Smooth muscle cell (in vitro differentiated cells): ENCODE measurements around the gene FBXW11. TPM values are rescaled to one million over a fixed set of nuclear protein-coding genes. Genes with fewer than 3 reads are reported as not detected.

ENCODE experiments used
- DNase-seq: peaks from one replicate; lab custom pipeline; 2025; ENCODE audit not compliant: unreplicated experiment; lab: John Stamatoyannopoulos, UW
- H2AFZ ChIP-seq: fragments of 200-600 bp; sonication (generic); 2 replicates; pipeline ENCODE4 v1.6.0; 2016; ENCODE audit warnings: antibody characterized with exemption, low read depth, mild to moderate bottlenecking
- H3F3A ChIP-seq: fragments of 200-600 bp; sonication (generic); 2 replicates; pipeline ENCODE4 v1.6.0; 2017; ENCODE audit warnings: antibody characterized with exemption, low read depth
- H3K27ac ChIP-seq: fragments of 200-600 bp; sonication (generic); 2 replicates; pipeline ENCODE4 v1.5.1; 2016; ENCODE audit warnings: low read depth, mild to moderate bottlenecking
- H3K27me3 ChIP-seq: fragments of 200-600 bp; sonication (generic); 2 replicates; pipeline ENCODE4 v1.6.1; 2016; ENCODE audit warnings: low read depth, mild to moderate bottlenecking
- H3K36me3 ChIP-seq: fragments of 200-600 bp; sonication (generic); 2 replicates; pipeline ENCODE4 v1.5.1; 2016; ENCODE audit warnings: low read depth
- H3K4me1 ChIP-seq: fragments of 200-600 bp; sonication (generic); 2 replicates; pipeline ENCODE4 v1.5.1; 2016; ENCODE audit warnings: low read depth
- H3K4me2 ChIP-seq: fragments of 200-600 bp; sonication (generic); 2 replicates; pipeline ENCODE4 v1.6.0; 2016; ENCODE audit warnings: mild to moderate bottlenecking
- H3K4me3 ChIP-seq: fragments of 200-600 bp; sonication (generic); 2 replicates; pipeline ENCODE4 v1.5.1; 2016; ENCODE audit warnings: mild to moderate bottlenecking
- H3K79me2 ChIP-seq: fragments of 200-600 bp; sonication (generic); 2 replicates; pipeline ENCODE4 v1.6.0; 2016; ENCODE audit warnings: low read depth, mild to moderate bottlenecking
- H3K9ac ChIP-seq: fragments of 200-600 bp; sonication (generic); 2 replicates; pipeline ENCODE4 v1.6.0; 2016; ENCODE audit warnings: low read depth
- H3K9me3 ChIP-seq: fragments of 200-600 bp; sonication (generic); replicated peaks from 2 replicates; pipeline ENCODE4 v1.5.1; 2016; ENCODE audit warnings: low read depth
- H4K20me1 ChIP-seq: fragments of 200-600 bp; sonication (generic); 2 replicates; pipeline ENCODE4 v1.6.0; 2016; ENCODE audit warnings: low read depth
- CTCF ChIP-seq: fragments of 200-600 bp; sonication (generic); IDR thresholded peaks from 2 replicates; pipeline ENCODE4 v1.5.1; 2017; ENCODE audit warnings: borderline replicate concordance, mild to moderate bottlenecking, antibody characterized with exemption; ENCODE audit not compliant: insufficient read depth, poor library complexity, severe bottlenecking
- WGBS: methylation state at CpG from one replicate; pipeline ENCODE4 v1.1.7; 2016; ENCODE audit warnings: low lambda C conversion rate; 5-methylcytosine and 5-hydroxymethylcytosine counted together
- polyA plus RNA-seq: library from polyadenylated mRNA; unstranded; fragments of >200 nt; fragmentation: Nextera tagmentation; extraction: Ambion mirVana; gene quantifications from 2 replicates; pipeline ENCODE4 v1.2.1, GENCODE V29; 2016
- total RNA-seq: library from RNA; depleted of rRNA; stranded (reverse); fragments of >200 nt; gene quantifications from 2 replicates; pipeline ENCODE4 v1.2.3, GENCODE V29; 2014

Gene FBXW11
- total and polyA plus RNA-seq, 2 experiments from 2014 or later = 27.4 to 83.7 TPM

DNA sequence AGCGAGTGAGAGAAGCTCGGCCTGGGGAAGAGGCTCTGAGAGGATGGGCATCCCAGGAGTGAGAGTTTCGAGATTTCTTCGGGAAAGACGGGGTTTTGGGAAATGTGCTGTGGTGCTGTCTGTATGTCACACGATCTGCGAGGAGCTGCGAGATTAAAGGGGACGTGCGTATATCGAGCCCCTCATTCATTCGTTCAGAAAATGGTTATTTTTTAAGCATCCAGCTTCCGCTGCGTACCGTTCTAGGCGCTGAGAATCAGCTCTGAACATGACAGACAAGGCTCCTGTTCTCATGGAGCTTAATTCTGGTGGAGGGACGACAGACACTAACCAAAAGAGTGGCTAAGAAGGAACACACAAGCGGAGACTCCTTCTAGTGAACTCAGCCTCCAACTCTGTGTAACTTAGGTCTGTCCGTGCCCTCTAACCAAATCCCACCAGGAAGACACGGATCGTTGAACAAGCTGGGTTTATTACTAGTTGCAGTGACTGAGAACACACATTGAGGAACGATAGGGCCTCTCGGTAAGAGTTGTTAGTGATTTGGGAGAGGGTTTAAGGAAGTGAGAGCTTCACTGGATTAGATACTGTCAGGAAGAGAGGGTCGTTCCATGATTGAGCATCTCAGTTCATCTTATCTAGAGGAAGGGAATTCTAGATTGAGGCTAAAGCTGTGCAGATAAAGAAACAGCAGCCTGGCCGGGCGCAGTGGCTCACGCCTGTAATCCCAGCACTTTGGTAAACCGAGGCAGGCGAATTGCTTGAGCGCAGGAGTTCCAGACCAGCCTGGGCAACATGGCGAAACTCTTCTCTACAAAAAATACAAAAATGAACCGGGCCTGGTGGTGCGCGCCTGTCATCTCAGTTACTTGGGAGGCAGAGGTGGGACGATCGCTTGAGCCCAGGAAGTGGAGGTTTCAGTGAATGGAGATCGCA is 1.0 kb upstream of the FBXW11 start:
- DNase-seq = no peak
- Histone ChIP-seq H4K20me1 (peaks cover 32% of the 10 kb centered on the region), H3F3A (peaks cover 19% of the 10 kb centered on the region), H3K4me3 (peak overlapping the region; percentile 91), H2AFZ (peak overlapping the region; percentile 96), H3K27me3 (no peaks in the 10 kb centered on the region), H3K4me2 (peak overlapping the region; percentile 92), H3K4me1 (peaks cover 45% of the 10 kb centered on the region), H3K36me3 (no peaks in the 10 kb centered on the region), H3K9ac (peak overlapping the region; percentile 94), H3K79me2 (peaks cover 39% of the 10 kb centered on the region), H3K9me3 (no peaks in the 10 kb centered on the region), H3K27ac (peak overlapping the region; percentile 95)
- TF ChIP-seq CTCF = no peak
- 14% methylated on average over 37 of the region's 37 CpGs for WGBS

DNA sequence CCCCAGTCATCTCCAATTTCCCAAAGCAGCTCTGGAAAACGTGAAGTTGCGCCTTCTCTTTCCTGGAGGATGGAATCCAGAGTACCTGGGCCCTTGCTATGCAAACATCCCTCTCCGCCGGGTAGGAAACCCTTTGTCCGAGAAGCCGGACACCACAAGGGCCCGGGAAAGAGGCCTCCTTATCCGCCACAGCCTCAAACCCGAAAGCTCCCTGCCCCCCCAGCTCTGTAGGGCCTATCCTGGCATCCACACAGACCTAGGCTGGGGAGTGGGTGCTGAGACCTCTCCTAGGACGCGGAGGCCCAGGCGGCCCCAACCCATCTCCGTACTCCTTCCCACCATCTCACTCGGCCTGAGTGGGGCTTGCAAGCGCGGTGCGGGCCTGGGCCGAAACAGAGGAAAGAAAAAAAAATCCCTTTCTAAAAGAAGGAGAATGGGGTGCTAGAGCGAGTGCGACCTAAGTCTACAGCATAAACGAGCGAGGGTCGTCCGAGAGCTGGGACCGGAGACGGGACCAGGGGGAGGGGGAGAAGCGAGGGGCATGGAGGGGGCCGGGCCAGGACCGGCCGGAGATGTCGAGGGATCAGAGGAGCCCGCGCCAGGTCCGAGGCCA is 624 bp downstream of the FBXW11 start:
- no peak for TF ChIP-seq CTCF
- H3F3A ChIP-seq = peaks cover 19% of the 10 kb centered on the region
- no peaks in the 10 kb centered on the region for H3K27me3 ChIP-seq
- H3K4me3 ChIP-seq = peak overlapping the region; percentile 91
- DNase-seq = peak; percentile 30
- H3K27ac ChIP-seq = peak overlapping the region; percentile 95
- H4K20me1 ChIP-seq = peaks cover 48% of the 10 kb centered on the region
- no peaks in the 10 kb centered on the region for H3K36me3 ChIP-seq
- peak overlapping the region; percentile 96 for H2AFZ ChIP-seq
- peaks cover 45% of the 10 kb centered on the region for H3K4me1 ChIP-seq
- H3K4me2 ChIP-seq = peak overlapping the region; percentile 92
- no peaks in the 10 kb centered on the region for H3K9me3 ChIP-seq
- H3K9ac ChIP-seq = peak overlapping the region; percentile 94
- H3K79me2 ChIP-seq = peaks cover 56% of the 10 kb centered on the region
- under 1% methylated on average over 27 of the region's 34 CpGs for WGBS

GRCh38 chr5:172004824-172005237 is 1.6 kb downstream of the FBXW11 start:
- H3K4me3 ChIP-seq = peak overlapping the region; percentile 91
- TF ChIP-seq CTCF = no peak
- peak overlapping the region; percentile 95 for H3K27ac ChIP-seq
- peaks cover 19% of the 10 kb centered on the region for H3F3A ChIP-seq
- no peaks in the 10 kb centered on the region for H3K36me3 ChIP-seq
- H3K4me2 ChIP-seq = peak overlapping the region; percentile 92
- no peaks in the 10 kb centered on the region for H3K27me3 ChIP-seq
- no peak for DNase-seq
- H3K4me1 ChIP-seq = peaks cover 52% of the 10 kb centered on the region
- H2AFZ ChIP-seq = no peak overlapping the region
- H3K9ac ChIP-seq = peak overlapping the region; percentile 94
- H3K9me3 ChIP-seq = no peaks in the 10 kb centered on the region
- H3K79me2 ChIP-seq = peaks cover 66% of the 10 kb centered on the region
- WGBS = 44% methylated on average over 3 of the region's 3 CpGs
- peaks cover 58% of the 10 kb centered on the region for H4K20me1 ChIP-seq
